ENCODE data around the gene RETN.

RETN gene

DNA sequence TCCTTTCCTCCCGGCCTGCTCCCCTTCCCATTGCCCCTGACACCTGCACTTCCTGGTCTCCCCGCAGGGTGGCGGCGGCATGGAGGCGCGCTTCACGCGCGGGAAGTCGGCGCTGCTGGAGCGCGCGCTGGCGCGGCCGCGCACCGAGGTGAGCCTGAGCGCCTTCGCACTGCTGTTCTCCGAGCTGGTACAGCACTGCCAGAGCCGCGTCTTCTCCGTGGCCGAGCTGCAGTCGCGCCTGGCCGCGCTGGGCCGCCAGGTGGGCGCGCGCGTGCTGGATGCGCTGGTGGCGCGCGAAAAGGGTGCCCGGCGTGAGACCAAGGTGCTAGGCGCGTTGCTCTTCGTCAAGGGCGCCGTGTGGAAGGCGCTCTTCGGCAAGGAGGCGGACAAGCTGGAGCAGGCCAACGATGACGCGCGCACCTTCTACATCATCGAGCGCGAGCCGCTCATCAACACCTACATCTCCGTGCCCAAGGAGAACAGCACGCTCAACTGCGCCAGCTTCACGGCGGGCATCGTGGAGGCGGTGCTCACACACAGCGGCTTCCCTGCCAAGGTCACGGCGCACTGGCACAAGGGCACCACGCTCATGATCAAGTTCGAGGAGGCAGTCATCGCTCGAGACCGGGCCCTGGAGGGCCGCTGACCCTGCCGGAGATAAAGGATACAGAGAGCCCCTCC is 13.5 kb downstream of the RETN start:
- peak overlapping the region; percentile 74 for H3K4me3 ChIP-seq (ENCODE audit: low read depth, low read length)
- DNase-seq (ENCODE audit: low read depth): no peak
- TF ChIP-seq POLR2A (IDR thresholded peaks at IDR 0.05; ENCODE audit: extremely low read depth, insufficient read length) (no peak), MYC (IDR thresholded peaks at IDR 0.05; ENCODE audit: low read depth, low read length) (no peak)
- TF ChIP-seq, protein P1, sequence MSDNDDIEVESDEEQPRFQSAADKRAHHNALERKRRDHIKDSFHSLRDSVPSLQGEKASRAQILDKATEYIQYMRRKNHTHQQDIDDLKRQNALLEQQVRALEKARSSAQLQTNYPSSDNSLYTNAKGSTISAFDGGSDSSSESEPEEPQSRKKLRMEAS (IDR thresholded peaks at IDR 0.05; ENCODE audit: low read depth, low read length): no peak
- TF ChIP-seq, protein P2, sequence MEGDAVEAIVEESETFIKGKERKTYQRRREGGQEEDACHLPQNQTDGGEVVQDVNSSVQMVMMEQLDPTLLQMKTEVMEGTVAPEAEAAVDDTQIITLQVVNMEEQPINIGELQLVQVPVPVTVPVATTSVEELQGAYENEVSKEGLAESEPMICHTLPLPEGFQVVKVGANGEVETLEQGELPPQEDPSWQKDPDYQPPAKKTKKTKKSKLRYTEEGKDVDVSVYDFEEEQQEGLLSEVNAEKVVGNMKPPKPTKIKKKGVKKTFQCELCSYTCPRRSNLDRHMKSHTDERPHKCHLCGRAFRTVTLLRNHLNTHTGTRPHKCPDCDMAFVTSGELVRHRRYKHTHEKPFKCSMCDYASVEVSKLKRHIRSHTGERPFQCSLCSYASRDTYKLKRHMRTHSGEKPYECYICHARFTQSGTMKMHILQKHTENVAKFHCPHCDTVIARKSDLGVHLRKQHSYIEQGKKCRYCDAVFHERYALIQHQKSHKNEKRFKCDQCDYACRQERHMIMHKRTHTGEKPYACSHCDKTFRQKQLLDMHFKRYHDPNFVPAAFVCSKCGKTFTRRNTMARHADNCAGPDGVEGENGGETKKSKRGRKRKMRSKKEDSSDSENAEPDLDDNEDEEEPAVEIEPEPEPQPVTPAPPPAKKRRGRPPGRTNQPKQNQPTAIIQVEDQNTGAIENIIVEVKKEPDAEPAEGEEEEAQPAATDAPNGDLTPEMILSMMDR (IDR thresholded peaks at IDR 0.05; ENCODE audit: low read depth, low read length): peak; percentile 2

DNA sequence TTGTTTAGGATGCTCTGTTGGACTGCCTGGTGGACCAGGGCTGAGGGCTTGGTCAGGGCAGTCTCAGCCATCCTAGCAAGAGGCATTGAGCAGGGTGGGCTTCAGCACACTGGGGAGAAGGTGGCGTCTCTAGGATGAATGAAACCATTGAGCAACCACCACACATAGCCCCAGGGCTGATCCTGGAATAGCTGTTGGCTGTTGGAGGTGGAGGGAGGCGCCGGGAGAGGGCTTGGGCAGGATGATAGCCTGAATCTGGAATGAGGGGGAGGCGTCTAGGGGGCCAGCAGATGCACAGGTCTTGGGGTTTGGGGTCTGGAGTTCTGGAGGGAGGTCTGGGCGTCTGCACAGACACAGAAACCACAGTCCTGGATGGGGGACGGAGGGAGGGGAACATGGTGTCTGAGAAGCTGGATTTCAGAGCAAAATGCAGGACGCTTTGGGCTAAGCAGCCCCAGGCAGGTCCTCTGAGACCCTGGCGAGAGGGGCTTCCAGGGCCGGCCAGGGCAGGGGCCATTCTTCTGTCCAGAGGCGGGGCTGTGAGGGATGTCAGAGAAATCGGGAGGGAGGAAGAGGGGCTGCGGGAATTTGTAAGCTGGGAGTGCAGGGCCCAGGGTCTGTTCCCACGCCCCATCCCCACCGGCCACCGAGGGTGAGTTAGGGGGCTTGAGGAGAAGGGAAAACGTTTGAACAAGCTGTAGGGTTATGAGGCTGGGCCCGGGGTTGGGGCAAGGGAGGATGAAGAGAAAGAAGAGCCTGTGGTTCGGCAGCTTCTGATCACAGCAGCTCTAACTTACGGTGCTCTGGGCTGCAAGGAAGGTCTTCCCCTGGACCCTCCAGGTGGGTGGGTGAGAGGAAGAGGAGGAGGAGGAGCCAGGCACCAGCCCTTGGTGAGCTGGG is 16.9 kb downstream of the RETN start:
- DNase-seq (ENCODE audit: low read depth): no peak
- no peak overlapping the region for H3K4me3 ChIP-seq (ENCODE audit: low read depth, low read length)
- TF ChIP-seq MYC (IDR thresholded peaks at IDR 0.05; ENCODE audit: low read depth, low read length) (no peak), POLR2A (IDR thresholded peaks at IDR 0.05; ENCODE audit: extremely low read depth, insufficient read length) (no peak)
- TF ChIP-seq, protein P2 (IDR thresholded peaks at IDR 0.05; ENCODE audit: low read depth, low read length): no peak
- TF ChIP-seq, protein P1 (IDR thresholded peaks at IDR 0.05; ENCODE audit: low read depth, low read length): no peak

DNA sequence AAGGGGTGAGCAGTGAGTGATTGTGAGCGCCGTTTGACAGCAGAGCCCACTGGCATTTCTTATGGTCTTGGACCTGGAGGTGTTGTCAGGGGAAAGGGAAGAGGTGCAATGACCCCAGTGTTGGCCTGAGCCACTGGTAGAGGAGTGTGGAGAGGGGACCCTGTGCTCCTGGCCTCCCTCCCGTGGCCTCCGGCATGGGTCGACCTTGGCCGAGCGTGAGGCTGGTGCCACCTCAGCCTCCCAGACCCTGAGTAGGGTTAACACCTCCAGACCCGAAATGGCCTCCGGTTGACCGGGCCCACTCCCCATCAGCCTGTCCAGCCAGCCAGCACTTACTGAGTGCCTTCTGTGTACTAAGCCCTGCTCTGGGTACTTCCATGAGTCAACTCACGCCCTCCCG is 18.3 kb downstream of the RETN start:
- H3K4me3 ChIP-seq (ENCODE audit: low read depth, low read length): no peak overlapping the region
- no peak for DNase-seq (ENCODE audit: low read depth)
- TF ChIP-seq, protein P2 (IDR thresholded peaks at IDR 0.05; ENCODE audit: low read depth, low read length): no peak

DNA sequence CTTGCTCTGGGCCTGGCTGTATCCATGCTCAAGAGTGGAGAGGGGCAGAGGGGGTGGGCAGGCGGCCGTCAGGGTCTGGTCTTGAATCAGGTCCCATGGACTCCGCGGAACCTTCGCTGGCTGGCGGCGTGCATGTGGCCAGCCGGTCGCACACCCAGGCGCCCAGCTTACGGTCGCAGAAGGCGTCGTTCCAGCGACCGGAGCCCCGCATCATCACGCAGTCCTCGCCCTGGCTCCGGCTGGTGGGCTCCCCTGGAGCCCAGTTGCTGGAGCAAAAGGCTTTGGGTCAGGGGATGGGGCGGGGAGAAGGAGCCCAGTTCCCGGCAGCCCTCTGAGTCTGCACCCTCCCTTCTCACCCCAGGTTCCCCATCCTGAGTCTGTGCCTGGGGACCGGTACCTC is 20.3 kb downstream of the RETN start:
- no peak overlapping the region for H3K4me3 ChIP-seq (ENCODE audit: low read depth, low read length)
- no peak for DNase-seq (ENCODE audit: low read depth)
- TF ChIP-seq, protein P2 (IDR thresholded peaks at IDR 0.05; ENCODE audit: low read depth, low read length): no peak
- TF ChIP-seq, protein P1 (IDR thresholded peaks at IDR 0.05; ENCODE audit: low read depth, low read length): no peak
- TF ChIP-seq POLR2A (IDR thresholded peaks at IDR 0.05; ENCODE audit: extremely low read depth, insufficient read length) (no peak), MYC (IDR thresholded peaks at IDR 0.05; ENCODE audit: low read depth, low read length) (no peak)

DNA sequence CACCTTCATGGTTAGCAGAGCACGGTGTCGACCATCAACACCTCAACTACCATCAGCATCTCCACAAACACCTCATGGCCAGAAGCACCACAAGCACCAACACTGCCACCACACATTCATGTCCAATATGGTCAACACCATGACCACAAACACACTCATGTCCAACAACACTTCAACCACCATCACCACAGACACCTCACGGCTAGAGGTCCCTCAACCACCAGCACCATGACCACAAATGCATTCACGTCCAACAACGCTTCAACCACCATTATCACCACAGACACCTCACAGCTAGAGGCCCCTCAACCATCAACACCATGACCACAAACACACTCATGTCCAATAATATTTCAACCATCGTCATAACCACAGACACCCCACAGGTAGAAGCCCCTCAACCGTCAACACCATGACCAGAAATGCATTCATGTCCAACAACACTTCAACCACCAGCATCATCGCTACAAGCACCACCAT is 22.0 kb downstream of the RETN start:
- TF ChIP-seq, protein P1 (IDR thresholded peaks at IDR 0.05; ENCODE audit: low read depth, low read length): no peak
- no peak for TF ChIP-seq MYC (IDR thresholded peaks at IDR 0.05; ENCODE audit: low read depth, low read length)
- no peak for TF ChIP-seq POLR2A (IDR thresholded peaks at IDR 0.05; ENCODE audit: extremely low read depth, insufficient read length)
- no peak overlapping the region for H3K4me3 ChIP-seq (ENCODE audit: low read depth, low read length)
- no peak for DNase-seq (ENCODE audit: low read depth)

DNA sequence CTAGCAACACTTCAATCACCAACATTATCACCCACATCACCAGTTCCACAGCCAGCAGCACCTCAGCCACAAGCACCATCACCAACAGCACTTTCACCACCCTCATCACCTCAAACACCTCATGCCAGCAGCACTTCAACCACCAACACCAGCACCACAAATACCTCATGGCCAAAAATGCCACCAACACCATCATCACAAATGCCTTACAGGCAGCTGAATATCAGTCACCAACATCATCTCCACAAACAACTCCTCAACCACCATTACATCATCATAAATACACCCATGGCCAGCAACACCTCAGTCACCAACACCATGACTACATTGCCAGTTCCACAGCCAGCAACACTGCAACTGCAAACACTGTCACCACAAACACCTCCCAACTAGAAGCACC is 22.6 kb downstream of the RETN start:
- no peak for DNase-seq (ENCODE audit: low read depth)
- H3K4me3 ChIP-seq (ENCODE audit: low read depth, low read length): no peak overlapping the region
- TF ChIP-seq POLR2A (IDR thresholded peaks at IDR 0.05; ENCODE audit: extremely low read depth, insufficient read length): no peak
- TF ChIP-seq, protein P2 (IDR thresholded peaks at IDR 0.05; ENCODE audit: low read depth, low read length): no peak
- TF ChIP-seq, protein P1 (IDR thresholded peaks at IDR 0.05; ENCODE audit: low read depth, low read length): no peak
- no peak for TF ChIP-seq MYC (IDR thresholded peaks at IDR 0.05; ENCODE audit: low read depth, low read length)
